IMR-90 (cell line): ENCODE measurements around the gene KRTDAP. TPM values are rescaled to one million over a fixed set of nuclear protein-coding genes. Genes with fewer than 3 reads are reported as not detected.
A peak's percentile ranks its signal among the peaks of the same experiment; 100 is the strongest.

Experiments used
- ATAC-seq: fragments of 200-7000 bp; cut with Tn5 transposase; 2 replicates; pipeline ENCODE4 v1.9.1; 2020; ENCODE audit warnings: low read depth, mild to moderate bottlenecking, moderate library complexity
- BruUV-seq: library from RNA; stranded (reverse); fragments of 400-500 nt; replicated peaks from 2 replicates; lab custom pipeline; 2021; lab: Mats Ljungman, UMichigan
- CTCF ChIA-PET: fragments of 300-600 bp; formaldehyde crosslinking; extraction: SDS; loops from one replicate; lab custom pipeline; 2021; ENCODE audit warnings: antibody characterized with exemption; lab: Yijun Ruan, JAX
- POLR2A ChIA-PET: fragments of 300-600 bp; sonication (Branson Sonifier 250); formaldehyde crosslinking; loops from one replicate; lab custom pipeline; 2022; ENCODE audit warnings: antibody characterized with exemption; ENCODE audit not compliant: unreplicated experiment; lab: Charles Lee
- DNase-seq: peaks from one replicate; pipeline ENCODE4 v3.0.0; 2013
- H2AFZ ChIP-seq: replicated peaks from 2 replicates; pipeline ENCODE3; 2013; ENCODE audit warnings: low read length, mild to moderate bottlenecking; ENCODE audit not compliant: poor library complexity
- H2AK5ac ChIP-seq: 2 replicates; pipeline ENCODE4 v1.6.1; 2013; ENCODE audit warnings: low read depth, low read length, inconsistent platforms
- H2AK9ac ChIP-seq: replicated peaks from 2 replicates; pipeline ENCODE3; 2013; ENCODE audit warnings: mild to moderate bottlenecking, low read depth, low read length, moderate library complexity; ENCODE audit not compliant: poor library complexity
- H2BK120ac ChIP-seq: 2 replicates; pipeline ENCODE4 v1.6.1; 2013; ENCODE audit warnings: low read depth, low read length, inconsistent platforms
- H2BK15ac ChIP-seq: 3 replicates; pipeline ENCODE4 v1.6.1; 2013; ENCODE audit warnings: low read depth, low read length, inconsistent platforms
- H2BK20ac ChIP-seq: 2 replicates; pipeline ENCODE4 v1.6.1; 2013; ENCODE audit warnings: low read depth, mild to moderate bottlenecking, inconsistent platforms, low read length, moderate library complexity
- H2BK5ac ChIP-seq: 2 replicates; pipeline ENCODE4 v1.6.1; 2013; ENCODE audit warnings: mild to moderate bottlenecking, low read depth, low read length, inconsistent platforms; ENCODE audit not compliant: poor library complexity, severe bottlenecking
- H3K14ac ChIP-seq: replicated peaks from 2 replicates; pipeline ENCODE4 v1.6.1; 2013; ENCODE audit warnings: low read depth, low read length, inconsistent platforms
- H3K18ac ChIP-seq: 2 replicates; pipeline ENCODE4 v1.6.1; 2013; ENCODE audit warnings: low read depth, low read length, control low read depth
- H3K23ac ChIP-seq: 2 replicates; pipeline ENCODE4 v1.6.1; 2013; ENCODE audit warnings: low read depth, low read length, inconsistent platforms
- H3K27ac ChIP-seq: 2 replicates; pipeline ENCODE4 v1.5.1; 2013; ENCODE audit warnings: mild to moderate bottlenecking, control low read depth, low read length; ENCODE audit not compliant: insufficient read depth
- H3K27me3 ChIP-seq: 2 replicates; pipeline ENCODE4 v1.6.1; 2013; ENCODE audit warnings: low read length; ENCODE audit not compliant: control insufficient read depth, insufficient read depth
- H3K36me3 ChIP-seq: 2 replicates; pipeline ENCODE4 v1.6.1; 2013; ENCODE audit warnings: low read length, mixed read lengths; ENCODE audit not compliant: control insufficient read depth, insufficient read depth
- H3K4ac ChIP-seq: 2 replicates; pipeline ENCODE4 v1.6.1; 2013; ENCODE audit warnings: low read depth, low read length, inconsistent platforms
- H3K4me1 ChIP-seq: 2 replicates; pipeline ENCODE4 v1.6.1; 2013; ENCODE audit warnings: low read length, mixed read lengths; ENCODE audit not compliant: control insufficient read depth, insufficient read depth
- H3K4me2 ChIP-seq: 2 replicates; pipeline ENCODE4 v1.6.1; 2013; ENCODE audit warnings: low read depth, mild to moderate bottlenecking, control low read depth, low read length, moderate library complexity
- H3K4me3 ChIP-seq: 2 replicates; pipeline ENCODE4 v1.5.1; 2013; ENCODE audit warnings: low read depth, mild to moderate bottlenecking, control low read depth, low read length, moderate library complexity; ENCODE audit not compliant: insufficient read depth
- H3K56ac ChIP-seq: 2 replicates; pipeline ENCODE4 v1.6.1; 2013; ENCODE audit warnings: low read length, inconsistent platforms; ENCODE audit not compliant: insufficient read depth; ENCODE audit errors: extremely low read depth
- H3K79me1 ChIP-seq, 2 experiments: 2 replicates each; pipeline ENCODE4 v1.6.1; 2013; ENCODE audit warnings: low read length in 2 of 2, inconsistent platforms in 1 of 2, low read depth in 1 of 2
- H3K9ac ChIP-seq: 2 replicates; pipeline ENCODE4 v1.6.1; 2013; ENCODE audit warnings: low read depth, low read length, control low read depth
- H3K9me1 ChIP-seq: 2 replicates; pipeline ENCODE4 v1.6.1; 2013; ENCODE audit warnings: low read length, inconsistent platforms; ENCODE audit not compliant: insufficient read depth
- H3K9me3 ChIP-seq: 2 replicates; pipeline ENCODE4 v1.6.1; 2013; ENCODE audit warnings: low read length; ENCODE audit not compliant: control insufficient read depth, insufficient read depth
- H4K20me1 ChIP-seq: 2 replicates; pipeline ENCODE4 v1.6.1; 2013; ENCODE audit warnings: low read length, inconsistent platforms; ENCODE audit not compliant: insufficient read depth
- H4K5ac ChIP-seq: 2 replicates; pipeline ENCODE4 v1.6.1; 2013; ENCODE audit warnings: mild to moderate bottlenecking, low read depth, low read length, control low read depth
- H4K8ac ChIP-seq, 2 experiments: 2 replicates each; pipeline ENCODE4 v1.6.1; 2013; ENCODE audit warnings: low read depth in 2 of 2, low read length in 2 of 2, control low read depth in 1 of 2, inconsistent platforms in 1 of 2
- H4K91ac ChIP-seq: 2 replicates; pipeline ENCODE4 v1.6.1; 2013; ENCODE audit warnings: low read depth, low read length, inconsistent platforms; ENCODE audit not compliant: insufficient read depth
- CHD1 ChIP-seq: IDR thresholded peaks from 2 replicates; pipeline ENCODE4 v1.6.1; 2012; ENCODE audit warnings: low read depth, low read length, improper control_type of control experiment
- ELK1 ChIP-seq: fragments of 150-350 bp; IDR thresholded peaks from 2 replicates; pipeline ENCODE4 v1.6.1; 2016; ENCODE audit warnings: low read depth, mild to moderate bottlenecking, low read length, moderate library complexity, borderline replicate concordance
- MXI1 ChIP-seq: IDR thresholded peaks from 2 replicates; pipeline ENCODE4 v1.6.1; 2012; ENCODE audit warnings: low read depth, mild to moderate bottlenecking, low read length, moderate library complexity, borderline replicate concordance
- NFE2L2 ChIP-seq: fragments of 150-350 bp; IDR thresholded peaks from 2 replicates; pipeline ENCODE4 v1.6.1; 2016; ENCODE audit warnings: low read depth, mild to moderate bottlenecking, low read length
- POLR2A ChIP-seq: IDR thresholded peaks from 2 replicates; pipeline ENCODE4 v1.6.1; 2012; ENCODE audit warnings: mild to moderate bottlenecking, low read depth, low read length
- RAD21 ChIP-seq: IDR thresholded peaks from 2 replicates; pipeline ENCODE4 v1.6.1; 2012; ENCODE audit warnings: low read length, improper control_type of control experiment
- RFX5 ChIP-seq: IDR thresholded peaks from 2 replicates; pipeline ENCODE4 v1.8.0; 2012; ENCODE audit warnings: low read depth, mild to moderate bottlenecking, low read length, moderate library complexity
- SMC3 ChIP-seq: fragments of 150-350 bp; IDR thresholded peaks from 2 replicates; pipeline ENCODE4 v1.6.1; 2016; ENCODE audit warnings: low read depth, mild to moderate bottlenecking, antibody characterized with exemption, low read length, moderate library complexity
- WGBS, 2 experiments: methylation state at CpG; one replicate each; pipeline versions ENCODE4 v1.1.5 to v1.1.7; 2013; ENCODE audit warnings: missing lambda C conversion rate in 2 of 2; ENCODE audit not compliant: insufficient read length in 1 of 2; ENCODE audit errors: extremely low coverage in 2 of 2; 5-methylcytosine and 5-hydroxymethylcytosine counted together
- dilution Hi-C: fragments of 300-500 bp; cut with HindIII; formaldehyde crosslinking; loops from one replicate; pipeline ENCODE4 v1.14.3; 2018; ENCODE audit warnings: low sequenced_read_pairs; ENCODE audit not compliant: unreplicated experiment
- in situ Hi-C: fragments of 300-500 bp; cut with MboI; formaldehyde crosslinking; loops from 3 replicates; pipeline ENCODE4 v1.14.3; 2019; ENCODE audit warnings: low sequenced_read_pairs, inconsistent platforms, mixed read lengths
- intact Hi-C: fragments of 100-400 bp; cut with micrococcal nuclease; formaldehyde crosslinking; loops from 2 replicates; pipeline ENCODE4 v1.10.0; 2022
- polyA plus RNA-seq, 3 experiments: library from polyadenylated mRNA; depleted of rRNA; stranded (reverse); fragments of >200 nt; gene quantifications; 2 replicates each; pipeline ENCODE4 v1.2.3, GENCODE V29; 2012; ENCODE audit warnings: low replicate concordance in 1 of 3
- total RNA-seq: library from RNA; depleted of rRNA; stranded (reverse); fragments of >200 nt; gene quantifications from 2 replicates; pipeline ENCODE4 v1.2.3, GENCODE V29; 2012

The KRTDAP gene
- total and polyA plus RNA-seq, 2 of the 4 experiments (the other 2 are of a cell fraction): not detected

GRCh38 chr19:35533822-35534392 lies 43.6 kb upstream of the KRTDAP start:
- H3K18ac ChIP-seq: no peak overlapping the region
- no TSS peak for BruUV-seq
- 0 out of 2 replicates have a peak overlapping the region, but pooled peaks have one; percentile 21 for H2AK5ac ChIP-seq
- H4K91ac ChIP-seq: no peak overlapping the region
- H3K79me1 ChIP-seq: no peaks in the 10 kb centered on the region
- WGBS, 2 experiments: no CpG with 5 or more reads among the region's 30 CpGs
- no peaks in the 10 kb centered on the region for H3K36me3 ChIP-seq
- H3K27ac ChIP-seq: no peak overlapping the region
- DNase-seq: peak; percentile 57
- in situ Hi-C loops (no loop called here), intact Hi-C loops (no loop called here), dilution Hi-C loops (no loop called here)
- no peak overlapping the region for H3K9ac ChIP-seq
- no peak for TF ChIP-seq NFE2L2
- no peak for TF ChIP-seq MXI1
- TF ChIP-seq ELK1: no peak
- TF ChIP-seq SMC3: no peak
- TF ChIP-seq RAD21: no peak
- TF ChIP-seq CHD1: no peak
- no peak for TF ChIP-seq RFX5
- TF ChIP-seq POLR2A: no peak
- no peak overlapping the region for H2BK20ac ChIP-seq
- no peaks in the 10 kb centered on the region for H4K20me1 ChIP-seq
- no peak overlapping the region for H3K56ac ChIP-seq
- no peak overlapping the region for H2BK120ac ChIP-seq
- H2AFZ ChIP-seq: peak overlapping the region; percentile 86
- H3K14ac ChIP-seq: 0 out of 2 replicates have a peak overlapping the region, but pooled peaks have one; percentile 14
- H3K27me3 ChIP-seq: peaks cover 8% of the 10 kb centered on the region; the same call in 1 of the 2 replicates
- H3K4me2 ChIP-seq: peak overlapping the region; percentile 78
- H2AK9ac ChIP-seq: peak overlapping the region; percentile 92
- no peak overlapping the region for H2BK15ac ChIP-seq
- peak overlapping the region; percentile 51; the same call in 1 of the 2 replicates for H3K23ac ChIP-seq
- peaks cover 7% of the 10 kb centered on the region; the same call in 1 of the 2 replicates for H3K4me1 ChIP-seq
- ChIA-PET POLR2A (no interaction called here), CTCF (no interaction called here)
- ATAC-seq: peak; percentile 72
- no peaks in the 10 kb centered on the region for H3K9me3 ChIP-seq
- H2BK5ac ChIP-seq: no peak overlapping the region
- no peak overlapping the region for H4K5ac ChIP-seq
- H4K8ac ChIP-seq: peak overlapping the region in 1 of 2 experiments; percentile 41; a peak in 1 of 4 replicates
- H3K4ac ChIP-seq: peak overlapping the region; percentile 45; the same call in 1 of the 2 replicates
- no peak overlapping the region for H3K4me3 ChIP-seq
- H3K9me1 ChIP-seq: peaks cover 5% of the 10 kb centered on the region; the same call in 1 of the 2 replicates
